Activated T-cell treated with anti-CD3 and anti-CD28 coated beads, Interleukin-2, amount 50 U/mL, for 24 hours (primary cell): ENCODE measurements around the gene OR10J4.

Experiments used
- DNase-seq: peaks from one replicate; pipeline ENCODE4 v3.0.0-alpha.2; 2020
- H3K27ac Mint-ChIP-seq: 2 replicates; pipeline ENCODE4 v1.8.0; 2020; ENCODE audit warnings: mild to moderate bottlenecking, mixed read lengths
- H3K27me3 Mint-ChIP-seq: 2 replicates; pipeline ENCODE4 v1.8.0; 2020; ENCODE audit warnings: mixed read lengths
- H3K36me3 Mint-ChIP-seq: 2 replicates; pipeline ENCODE4 v1.8.0; 2020; ENCODE audit warnings: low read depth, mixed read lengths
- H3K4me1 Mint-ChIP-seq: 2 replicates; pipeline ENCODE4 v1.8.0; 2020; ENCODE audit warnings: low read depth, mixed read lengths
- H3K4me3 Mint-ChIP-seq: 2 replicates; pipeline ENCODE4 v1.8.0; 2020; ENCODE audit warnings: mild to moderate bottlenecking, moderate library complexity, mixed read lengths
- H3K9me3 Mint-ChIP-seq: 2 replicates; pipeline ENCODE4 v1.8.0; 2020; ENCODE audit warnings: mixed read lengths

The OR10J4 gene

GRCh38 chr1:159459551-159459950, 27.5 kb downstream of the OR10J4 start:
- Mint-ChIP-seq H3K4me1 (no peaks in the 10 kb centered on the region), H3K27ac (no peak overlapping the region), H3K4me3 (no peak overlapping the region), H3K36me3 (no peaks in the 10 kb centered on the region), H3K9me3 (peaks cover 16% of the 10 kb centered on the region), H3K27me3 (no peaks in the 10 kb centered on the region)
- DNase-seq = no peak

DNA sequence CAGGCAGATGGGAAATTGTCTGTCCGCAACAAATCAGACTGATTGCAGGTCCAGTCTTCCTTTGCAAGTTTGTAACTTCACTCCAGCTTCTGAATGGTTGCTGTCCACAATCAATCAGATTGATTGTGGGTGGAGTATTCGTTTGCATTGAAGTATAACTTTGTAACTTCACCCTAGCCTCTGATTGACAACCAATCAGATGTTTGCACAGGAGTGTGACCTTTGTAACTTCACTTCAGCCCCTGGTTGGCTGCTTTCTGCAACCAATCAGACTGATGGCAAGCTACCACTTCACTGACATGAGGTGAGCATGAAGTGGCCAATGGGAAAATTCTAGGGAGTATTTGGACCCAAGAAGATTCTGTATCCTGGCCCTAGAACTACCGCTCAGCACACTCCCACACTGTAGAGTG, 33.2 kb downstream of the OR10J4 start:
- no peak overlapping the region for H3K27ac Mint-ChIP-seq
- H3K27me3 Mint-ChIP-seq = peaks cover 19% of the 10 kb centered on the region
- no peaks in the 10 kb centered on the region for H3K4me1 Mint-ChIP-seq
- no peak overlapping the region for H3K4me3 Mint-ChIP-seq
- peaks cover 12% of the 10 kb centered on the region for H3K9me3 Mint-ChIP-seq
- H3K36me3 Mint-ChIP-seq = no peaks in the 10 kb centered on the region
- no peak for DNase-seq

- no peaks in the 10 kb centered on the region for H3K4me1 Mint-ChIP-seq
These were observed 36.3 kb downstream of the OR10J4 start for GRCh38 chr1:159468321-159468720.

GRCh38 chr1:159469921-159470533, 38.0 kb downstream of the OR10J4 start:
- peaks cover 2% of the 10 kb centered on the region for H3K9me3 Mint-ChIP-seq
- DNase-seq = no peak
- no peak overlapping the region for H3K27ac Mint-ChIP-seq
- peaks cover 25% of the 10 kb centered on the region for H3K27me3 Mint-ChIP-seq
- no peak overlapping the region for H3K4me3 Mint-ChIP-seq
- no peaks in the 10 kb centered on the region for H3K36me3 Mint-ChIP-seq
- no peaks in the 10 kb centered on the region for H3K4me1 Mint-ChIP-seq

More at GRCh38 chr1:159468321-159468720, 36.3 kb downstream of the OR10J4 start:
- DNase-seq = no peak
- Mint-ChIP-seq H3K9me3 (peaks cover 2% of the 10 kb centered on the region), H3K27me3 (peaks cover 22% of the 10 kb centered on the region), H3K36me3 (no peaks in the 10 kb centered on the region), H3K27ac (no peak overlapping the region), H3K4me3 (no peak overlapping the region)

DNA sequence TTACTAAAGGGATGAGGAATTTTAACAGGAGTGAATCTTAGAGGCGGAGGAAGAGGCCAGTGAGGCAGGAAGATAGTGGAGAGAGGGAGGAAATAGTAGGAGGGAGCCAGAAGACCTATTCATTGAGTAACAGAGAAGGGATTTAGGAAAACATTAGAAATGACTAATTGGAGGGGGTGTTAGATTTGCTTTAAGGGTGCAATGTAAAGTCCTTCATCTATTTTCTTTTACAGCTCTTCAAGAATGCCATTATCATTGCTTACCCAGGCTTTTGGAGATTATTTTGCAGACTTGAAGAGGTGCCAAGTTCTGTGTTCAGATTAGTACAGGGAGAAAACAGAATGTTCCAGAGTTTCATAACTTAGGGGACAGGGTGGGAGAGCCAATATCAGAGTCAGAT, 41.3 kb downstream of the OR10J4 start:
- Mint-ChIP-seq H3K27ac (no peak overlapping the region), H3K4me3 (no peak overlapping the region), H3K27me3 (peaks cover 17% of the 10 kb centered on the region), H3K9me3 (no peaks in the 10 kb centered on the region), H3K36me3 (no peaks in the 10 kb centered on the region), H3K4me1 (no peaks in the 10 kb centered on the region)
- no peak for DNase-seq

GRCh38 chr1:159474926-159475325, 42.9 kb downstream of the OR10J4 start:
- Mint-ChIP-seq H3K4me1 (no peaks in the 10 kb centered on the region), H3K36me3 (no peaks in the 10 kb centered on the region), H3K27ac (no peak overlapping the region), H3K9me3 (no peaks in the 10 kb centered on the region), H3K27me3 (peaks cover 12% of the 10 kb centered on the region), H3K4me3 (no peak overlapping the region)
- DNase-seq = no peak
